Trophoblast cell (in vitro differentiated cells and primary cell): ENCODE measurements around the gene CHRNB2.

Source experiments
- DNase-seq, 2 donors: peaks; one replicate each; pipeline ENCODE4 v3.0.0-alpha.2; 2016
- H2AFZ ChIP-seq: 2 replicates; pipeline ENCODE4 v1.6.1; 2013; ENCODE audit warnings: low read length, moderate library complexity, mild to moderate bottlenecking; ENCODE audit not compliant: insufficient read depth, poor library complexity
- H2AK5ac ChIP-seq: 2 replicates; pipeline ENCODE4 v1.6.1; 2013; ENCODE audit warnings: mild to moderate bottlenecking, low read length
- H2BK120ac ChIP-seq: 2 replicates; pipeline ENCODE4 v1.6.1; 2013; ENCODE audit warnings: low read length, mild to moderate bottlenecking, moderate library complexity; ENCODE audit not compliant: insufficient read depth, poor library complexity
- H2BK12ac ChIP-seq: 2 replicates; pipeline ENCODE4 v1.6.1; 2013; ENCODE audit warnings: mild to moderate bottlenecking, low read length, moderate library complexity
- H2BK5ac ChIP-seq: 2 replicates; pipeline ENCODE4 v1.6.1; 2013; ENCODE audit warnings: low read length, low read depth, moderate library complexity, mild to moderate bottlenecking; ENCODE audit not compliant: poor library complexity
- H3K14ac ChIP-seq: 2 replicates; pipeline ENCODE4 v1.6.1; 2013; ENCODE audit warnings: mild to moderate bottlenecking, low read length
- H3K18ac ChIP-seq: 2 replicates; pipeline ENCODE4 v1.6.1; 2013; ENCODE audit warnings: mild to moderate bottlenecking, low read length
- H3K23ac ChIP-seq: 2 replicates; pipeline ENCODE4 v1.6.1; 2013; ENCODE audit warnings: low read length
- H3K27ac ChIP-seq: 2 replicates; pipeline ENCODE4 v1.5.1; 2013; ENCODE audit warnings: low read depth, mild to moderate bottlenecking, inconsistent platforms, low read length, moderate library complexity
- H3K27me3 ChIP-seq: 2 replicates; pipeline ENCODE4 v1.6.1; 2013; ENCODE audit warnings: inconsistent platforms, mild to moderate bottlenecking, low read length, moderate library complexity; ENCODE audit not compliant: insufficient read depth
- H3K36me3 ChIP-seq, 2 experiments: 1 replicate in 1 of 2; 2 replicates in 1 of 2; pipeline ENCODE4 v1.6.1; 2013; ENCODE audit warnings: low read length in 2 of 2, mild to moderate bottlenecking in 2 of 2, moderate library complexity in 1 of 2; ENCODE audit not compliant: insufficient read depth in 2 of 2, control insufficient read depth in 1 of 2
- H3K4ac ChIP-seq: 2 replicates; pipeline ENCODE4 v1.6.1; 2013; ENCODE audit warnings: low read depth, mild to moderate bottlenecking, low read length, moderate library complexity
- H3K4me1 ChIP-seq, 2 experiments: 1 replicate in 1 of 2; 2 replicates in 1 of 2; pipeline ENCODE4 v1.6.1; 2013; ENCODE audit warnings: low read length in 2 of 2, mild to moderate bottlenecking in 2 of 2, moderate library complexity in 1 of 2; ENCODE audit not compliant: insufficient read depth in 2 of 2, control insufficient read depth in 1 of 2
- H3K4me2 ChIP-seq: 2 replicates; pipeline ENCODE4 v1.6.1; 2013; ENCODE audit warnings: inconsistent platforms, mild to moderate bottlenecking, low read length, moderate library complexity
- H3K4me3 ChIP-seq: 2 replicates; pipeline ENCODE4 v1.5.1; 2013; ENCODE audit warnings: mild to moderate bottlenecking, low read depth, low read length, inconsistent platforms
- H3K79me1 ChIP-seq: one replicate; pipeline ENCODE4 v1.6.1; 2013; ENCODE audit warnings: low read length
- H3K79me2 ChIP-seq: 2 replicates; pipeline ENCODE4 v1.6.1; 2013; ENCODE audit warnings: low read length, mild to moderate bottlenecking; ENCODE audit not compliant: control insufficient read depth, insufficient read depth, poor library complexity
- H3K9ac ChIP-seq: 2 replicates; pipeline ENCODE4 v1.6.1; 2013; ENCODE audit warnings: mild to moderate bottlenecking, low read length
- H3K9me3 ChIP-seq: 2 replicates; pipeline ENCODE4 v1.6.1; 2013; ENCODE audit warnings: low read depth, mild to moderate bottlenecking, control low read depth, inconsistent platforms, low read length; ENCODE audit not compliant: insufficient read depth
- H4K12ac ChIP-seq: 2 replicates; pipeline ENCODE4 v1.6.1; 2013; ENCODE audit warnings: low read depth, mild to moderate bottlenecking, low read length, moderate library complexity
- H4K8ac ChIP-seq: 2 replicates; pipeline ENCODE4 v1.6.1; 2013; ENCODE audit warnings: low read depth, mild to moderate bottlenecking, low read length, moderate library complexity
- H4K91ac ChIP-seq: one replicate; pipeline ENCODE4 v1.6.1; 2013; ENCODE audit warnings: low read depth, mild to moderate bottlenecking, low read length, moderate library complexity
- WGBS: extraction: QIAGEN DNeasy Blood & Tissue Kit; methylation state at CpG from one replicate; pipeline ENCODE4 v1.1.7; 2013; ENCODE audit warnings: missing lambda C conversion rate; ENCODE audit not compliant: insufficient read length, insufficient coverage; ENCODE audit errors: extremely low coverage; 5-methylcytosine and 5-hydroxymethylcytosine counted together

Gene CHRNB2

GRCh38 chr1:154546264-154547063 lies 21.1 kb upstream of the CHRNB2 start:
- Histone ChIP-seq H4K8ac (no peak overlapping the region), H4K91ac (no peak overlapping the region), H3K23ac (no peak overlapping the region), H3K9ac (no peak overlapping the region), H3K4me2 (no peak overlapping the region), H2AK5ac (no peak overlapping the region), H4K12ac (no peak overlapping the region), H3K4me3 (no peak overlapping the region), H3K36me3 (peaks cover 21 to 28% of the 10 kb centered on the region in 2 experiments), H3K27me3 (no peaks in the 10 kb centered on the region), H2BK120ac (no peak overlapping the region), H3K4me1 (no peaks in the 10 kb centered on the region), H3K14ac (no peak overlapping the region), H3K79me1 (no peaks in the 10 kb centered on the region), H2BK5ac (no peak overlapping the region), H2AFZ (no peak overlapping the region), H2BK12ac (no peak overlapping the region), H3K4ac (no peak overlapping the region), H3K79me2 (no peaks in the 10 kb centered on the region), H3K9me3 (peaks cover 2% of the 10 kb centered on the region), H3K18ac (no peak overlapping the region), H3K27ac (no peak overlapping the region)
- no CpG with 5 or more reads among the region's 13 CpGs for WGBS
- peak; percentile 43 to 69 for DNase-seq

GRCh38 chr1:154547105-154547732 lies 20.4 kb upstream of the CHRNB2 start:
- Histone ChIP-seq H3K79me1 (no peaks in the 10 kb centered on the region), H3K4ac (no peak overlapping the region), H4K91ac (no peak overlapping the region), H3K27ac (no peak overlapping the region), H2AK5ac (no peak overlapping the region), H2AFZ (no peak overlapping the region), H3K79me2 (no peaks in the 10 kb centered on the region), H3K4me1 (no peaks in the 10 kb centered on the region), H3K9ac (no peak overlapping the region), H2BK12ac (no peak overlapping the region), H2BK120ac (no peak overlapping the region), H4K12ac (no peak overlapping the region), H3K14ac (no peak overlapping the region), H4K8ac (no peak overlapping the region), H3K4me3 (no peak overlapping the region), H3K36me3 (peaks cover 29 to 35% of the 10 kb centered on the region in 2 experiments), H3K18ac (no peak overlapping the region), H3K23ac (no peak overlapping the region), H2BK5ac (no peak overlapping the region), H3K9me3 (peaks cover 2% of the 10 kb centered on the region), H3K27me3 (no peaks in the 10 kb centered on the region), H3K4me2 (no peak overlapping the region)
- WGBS, result no CpG with 5 or more reads among the region's 11 CpGs
- DNase-seq, result no peak

GRCh38 chr1:154548028-154548427 lies 19.6 kb upstream of the CHRNB2 start:
- H3K79me1 ChIP-seq, result no peaks in the 10 kb centered on the region
- no peaks in the 10 kb centered on the region for H3K27me3 ChIP-seq
- no peak overlapping the region for H3K27ac ChIP-seq
- no CpG with 5 or more reads among the region's 1 CpG for WGBS
- H2AFZ ChIP-seq, result no peak overlapping the region
- H4K91ac ChIP-seq, result no peak overlapping the region
- no peak overlapping the region for H4K8ac ChIP-seq
- H3K18ac ChIP-seq, result no peak overlapping the region
- H3K9me3 ChIP-seq, result peaks cover 2% of the 10 kb centered on the region
- H3K4me2 ChIP-seq, result no peak overlapping the region
- no peak for DNase-seq
- no peak overlapping the region for H3K23ac ChIP-seq
- H3K4ac ChIP-seq, result no peak overlapping the region
- H2BK120ac ChIP-seq, result no peak overlapping the region
- peaks cover 35 to 43% of the 10 kb centered on the region in 2 experiments for H3K36me3 ChIP-seq
- no peak overlapping the region for H2AK5ac ChIP-seq
- H2BK12ac ChIP-seq, result no peak overlapping the region
- no peaks in the 10 kb centered on the region for H3K79me2 ChIP-seq
- H3K9ac ChIP-seq, result no peak overlapping the region
- no peak overlapping the region for H4K12ac ChIP-seq
- no peak overlapping the region for H3K14ac ChIP-seq
- no peak overlapping the region for H2BK5ac ChIP-seq
- no peaks in the 10 kb centered on the region for H3K4me1 ChIP-seq
- no peak overlapping the region for H3K4me3 ChIP-seq

- Histone ChIP-seq H3K36me3 (peaks cover 41 to 54% of the 10 kb centered on the region in 2 experiments), H3K4me3 (no peak overlapping the region), H3K9me3 (no peaks in the 10 kb centered on the region), H4K12ac (no peak overlapping the region), H2BK120ac (no peak overlapping the region), H2BK12ac (no peak overlapping the region), H3K23ac (no peak overlapping the region), H2BK5ac (no peak overlapping the region), H4K91ac (no peak overlapping the region), H3K4me2 (no peak overlapping the region), H3K27me3 (no peaks in the 10 kb centered on the region), H2AK5ac (no peak overlapping the region), H3K79me2 (no peaks in the 10 kb centered on the region), H3K27ac (no peak overlapping the region), H4K8ac (no peak overlapping the region), H3K79me1 (no peaks in the 10 kb centered on the region), H3K14ac (no peak overlapping the region), H3K9ac (no peak overlapping the region), H3K4me1 (no peaks in the 10 kb centered on the region), H3K4ac (no peak overlapping the region), H3K18ac (no peak overlapping the region), H2AFZ (no peak overlapping the region)
- no peak for DNase-seq
- no CpG with 5 or more reads among the region's 3 CpGs for WGBS
These were observed 18.3 kb upstream of the CHRNB2 start for GRCh38 chr1:154549202-154549770.
